Stomach (tissue), 4 donors: ENCODE results near the gene IFFO2.

Experiments used
- POLR2A ChIP-seq, 4 donors: fragments of 450-650 bp; IDR thresholded peaks; one replicate each; pipeline ENCODE4 v1.6.1; 2016; ENCODE audit warnings: antibody characterized with exemption in 4 of 4, control low read depth in 2 of 4, mild to moderate bottlenecking in 1 of 4, moderate library complexity in 1 of 4
- POLR2AphosphoS5 ChIP-seq, 3 donors: sonication (generic); formaldehyde crosslinking; IDR thresholded peaks; one replicate each; pipeline ENCODE4 v1.6.1; 2016; ENCODE audit warnings: antibody characterized with exemption in 3 of 3
- TF ChIP-seq, protein P1 (sequence below), 7 experiments: fragments of 450-650 bp in 4 of 7; fragments of 200-600 bp in 3 of 7; sonication (generic) in 3 of 7; IDR thresholded peaks; one replicate each; pipeline ENCODE4 v1.5.1; 2016 to 2019; ENCODE audit warnings: antibody characterized with exemption in 7 of 7, control low read depth in 2 of 7, mild to moderate bottlenecking in 1 of 7

DNA sequence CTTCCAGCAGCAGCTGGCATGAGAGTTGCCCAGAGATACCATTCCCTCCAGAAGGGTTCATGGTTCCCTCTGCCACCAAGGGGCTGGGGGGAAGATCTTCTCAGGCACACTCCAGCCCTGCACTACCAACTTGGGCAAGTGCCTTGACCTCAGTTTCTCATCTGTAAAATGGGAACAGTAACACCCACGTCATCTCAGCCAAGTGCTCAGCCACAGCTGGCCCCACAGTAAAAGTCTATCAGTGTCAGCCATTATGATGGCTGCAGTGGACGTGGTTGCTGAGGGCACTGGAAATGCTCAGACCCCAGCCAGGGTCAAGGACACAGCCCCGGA is 80.7 kb downstream of the IFFO2 start:
- TF ChIP-seq, protein P1, sequence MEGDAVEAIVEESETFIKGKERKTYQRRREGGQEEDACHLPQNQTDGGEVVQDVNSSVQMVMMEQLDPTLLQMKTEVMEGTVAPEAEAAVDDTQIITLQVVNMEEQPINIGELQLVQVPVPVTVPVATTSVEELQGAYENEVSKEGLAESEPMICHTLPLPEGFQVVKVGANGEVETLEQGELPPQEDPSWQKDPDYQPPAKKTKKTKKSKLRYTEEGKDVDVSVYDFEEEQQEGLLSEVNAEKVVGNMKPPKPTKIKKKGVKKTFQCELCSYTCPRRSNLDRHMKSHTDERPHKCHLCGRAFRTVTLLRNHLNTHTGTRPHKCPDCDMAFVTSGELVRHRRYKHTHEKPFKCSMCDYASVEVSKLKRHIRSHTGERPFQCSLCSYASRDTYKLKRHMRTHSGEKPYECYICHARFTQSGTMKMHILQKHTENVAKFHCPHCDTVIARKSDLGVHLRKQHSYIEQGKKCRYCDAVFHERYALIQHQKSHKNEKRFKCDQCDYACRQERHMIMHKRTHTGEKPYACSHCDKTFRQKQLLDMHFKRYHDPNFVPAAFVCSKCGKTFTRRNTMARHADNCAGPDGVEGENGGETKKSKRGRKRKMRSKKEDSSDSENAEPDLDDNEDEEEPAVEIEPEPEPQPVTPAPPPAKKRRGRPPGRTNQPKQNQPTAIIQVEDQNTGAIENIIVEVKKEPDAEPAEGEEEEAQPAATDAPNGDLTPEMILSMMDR (IDR thresholded peaks at IDR 0.05) = no peak
- TF ChIP-seq POLR2A (IDR thresholded peaks at IDR 0.05) = no peak
- TF ChIP-seq POLR2AphosphoS5 (IDR thresholded peaks at IDR 0.05) = no peak
